Measurements from ENCODE around the gene ING2. TPM values are rescaled to one million over a fixed set of nuclear protein-coding genes. Genes with fewer than 3 reads are reported as not detected.
A peak's percentile ranks its signal among the peaks of the same experiment; 100 is the strongest.
"Not testable (repeated sequence)": the region's sequence is repeated elsewhere in the genome, so short reads cannot be mapped to it uniquely, and the experiment has no call there.

ING2 gene, protein sequence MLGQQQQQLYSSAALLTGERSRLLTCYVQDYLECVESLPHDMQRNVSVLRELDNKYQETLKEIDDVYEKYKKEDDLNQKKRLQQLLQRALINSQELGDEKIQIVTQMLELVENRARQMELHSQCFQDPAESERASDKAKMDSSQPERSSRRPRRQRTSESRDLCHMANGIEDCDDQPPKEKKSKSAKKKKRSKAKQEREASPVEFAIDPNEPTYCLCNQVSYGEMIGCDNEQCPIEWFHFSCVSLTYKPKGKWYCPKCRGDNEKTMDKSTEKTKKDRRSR
- total RNA-seq = 10 to 100 TPM; 23.0 to 30.8 (median 25.0) TPM

DNA sequence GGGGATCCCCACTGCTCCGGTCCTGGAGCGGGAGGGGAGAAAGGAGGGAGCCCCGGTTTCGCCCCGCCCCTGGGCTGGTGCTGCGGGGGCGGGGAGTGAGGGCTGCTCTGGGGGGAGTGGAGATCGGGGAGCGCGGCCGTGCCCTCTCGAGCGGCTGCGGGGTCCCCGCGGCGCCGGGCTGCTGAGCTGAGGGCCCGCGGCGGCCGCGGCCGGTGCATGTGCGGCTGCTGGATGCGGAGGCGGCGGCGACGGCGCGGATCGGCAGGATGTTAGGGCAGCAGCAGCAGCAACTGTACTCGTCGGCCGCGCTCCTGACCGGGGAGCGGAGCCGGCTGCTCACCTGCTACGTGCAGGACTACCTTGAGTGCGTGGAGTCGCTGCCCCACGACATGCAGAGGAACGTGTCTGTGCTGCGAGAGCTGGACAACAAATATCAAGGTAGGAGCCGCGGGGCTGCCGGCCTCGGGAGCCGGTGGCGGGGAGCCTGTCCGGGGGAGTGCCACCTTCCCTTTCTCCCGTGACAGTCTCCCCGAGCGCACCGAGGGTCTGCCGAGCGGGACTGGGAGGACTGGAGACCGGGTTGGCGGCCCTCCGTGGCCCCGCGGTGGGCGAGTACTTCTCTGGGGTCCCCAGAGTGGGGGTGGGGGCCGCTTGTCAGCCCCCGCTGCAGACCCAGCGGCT is at the start of gene ING2:
ING2 (plus strand) TSS at position 129 of the 681 bp plus-strand sequence; CDS start at position 267, 138 bp downstream.
- TF ChIP-seq, protein P1, sequence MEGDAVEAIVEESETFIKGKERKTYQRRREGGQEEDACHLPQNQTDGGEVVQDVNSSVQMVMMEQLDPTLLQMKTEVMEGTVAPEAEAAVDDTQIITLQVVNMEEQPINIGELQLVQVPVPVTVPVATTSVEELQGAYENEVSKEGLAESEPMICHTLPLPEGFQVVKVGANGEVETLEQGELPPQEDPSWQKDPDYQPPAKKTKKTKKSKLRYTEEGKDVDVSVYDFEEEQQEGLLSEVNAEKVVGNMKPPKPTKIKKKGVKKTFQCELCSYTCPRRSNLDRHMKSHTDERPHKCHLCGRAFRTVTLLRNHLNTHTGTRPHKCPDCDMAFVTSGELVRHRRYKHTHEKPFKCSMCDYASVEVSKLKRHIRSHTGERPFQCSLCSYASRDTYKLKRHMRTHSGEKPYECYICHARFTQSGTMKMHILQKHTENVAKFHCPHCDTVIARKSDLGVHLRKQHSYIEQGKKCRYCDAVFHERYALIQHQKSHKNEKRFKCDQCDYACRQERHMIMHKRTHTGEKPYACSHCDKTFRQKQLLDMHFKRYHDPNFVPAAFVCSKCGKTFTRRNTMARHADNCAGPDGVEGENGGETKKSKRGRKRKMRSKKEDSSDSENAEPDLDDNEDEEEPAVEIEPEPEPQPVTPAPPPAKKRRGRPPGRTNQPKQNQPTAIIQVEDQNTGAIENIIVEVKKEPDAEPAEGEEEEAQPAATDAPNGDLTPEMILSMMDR (IDR thresholded peaks at IDR 0.05) = no peak
- no peak for TF ChIP-seq POLR2A (IDR thresholded peaks at IDR 0.05)
- DNase-seq = peak in 1 of 3 donors; percentile 85
- Histone ChIP-seq H3K27me3 (no peaks in the 10 kb centered on the region), H3K9me3 (no peaks in the 10 kb centered on the region), H3K4me1 (peaks cover 0 to 22% (median 4%) of the 10 kb centered on the region in 4 donors), H3K27ac (peak within 1 kb of the TSS; percentile 96 to 100 (median 98)), H3K36me3 (no peaks in the 10 kb centered on the region), H3K4me3 (peak within 1 kb of the TSS; percentile 91 to 100 (median 92))

DNA sequence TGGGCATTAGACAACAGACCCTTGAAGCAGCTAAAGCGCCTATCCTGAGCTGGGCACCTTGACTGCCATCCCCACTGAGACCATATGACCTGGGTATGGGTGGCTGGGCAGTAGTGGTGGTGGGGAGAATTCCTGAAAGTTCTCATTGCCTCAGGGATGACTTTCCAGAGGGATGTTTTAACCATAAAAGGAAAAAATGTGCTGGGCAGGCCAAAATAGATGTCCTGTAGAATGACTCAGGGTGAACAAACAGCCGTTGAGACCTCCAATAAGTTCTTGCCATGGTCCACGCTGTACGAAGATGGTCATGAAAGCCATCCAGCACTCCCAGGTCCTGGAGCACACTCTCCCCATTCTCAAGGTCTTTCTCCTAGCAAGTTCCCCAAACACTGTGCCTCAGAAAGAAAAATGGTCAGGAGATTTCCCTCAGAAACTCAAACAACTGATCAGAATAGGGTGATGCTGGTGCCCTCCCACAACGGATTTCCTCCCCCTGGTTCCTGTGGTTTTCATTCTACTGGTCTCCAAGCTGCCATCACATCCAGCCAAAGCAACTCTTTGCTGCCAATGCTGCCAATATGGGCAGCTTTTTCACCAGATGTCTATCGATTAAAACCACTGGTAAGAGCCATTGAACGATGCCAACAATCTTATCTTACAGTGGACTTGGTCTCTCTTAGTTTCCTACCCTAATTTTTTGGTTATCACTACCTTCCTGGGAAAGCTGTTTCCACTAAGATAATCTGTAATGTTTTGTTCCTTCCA is 49.2 kb upstream of the ING2 start:
- Histone ChIP-seq H3K27ac (no peak overlapping the region), H3K4me1 (no peaks in the 10 kb centered on the region), H3K27me3 (no peaks in the 10 kb centered on the region), H3K4me3 (no peak overlapping the region), H3K36me3 (peaks cover 0 to 23% (median 0%) of the 10 kb centered on the region in 3 donors), H3K9me3 (no peaks in the 10 kb centered on the region)
- DNase-seq = no peak
- no peak for TF ChIP-seq POLR2A (IDR thresholded peaks at IDR 0.05)
- TF ChIP-seq, protein P1 (IDR thresholded peaks at IDR 0.05) = no peak

DNA sequence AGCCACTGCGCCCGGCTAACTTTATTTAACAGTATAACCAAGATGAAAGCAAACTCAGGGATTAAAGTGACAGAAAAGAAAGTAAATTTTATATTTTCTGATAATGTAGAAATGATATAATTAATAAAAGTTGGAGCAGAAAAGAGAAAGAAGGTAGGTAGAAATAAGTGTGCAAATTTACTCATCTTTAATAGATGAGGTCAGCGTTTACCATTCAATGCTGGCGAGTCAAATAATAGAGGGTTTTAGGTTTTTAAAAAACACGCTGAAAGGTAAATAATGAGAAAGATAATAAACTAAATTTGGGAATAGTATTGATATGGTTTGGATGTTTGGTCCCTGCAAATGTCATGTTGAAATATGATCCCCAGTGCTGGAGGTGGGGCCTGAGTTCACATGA is 46.9 kb upstream of the ING2 start:
- Histone ChIP-seq H3K36me3 (peaks cover 0 to 7% (median 0%) of the 10 kb centered on the region in 3 donors), H3K9me3 (no peaks in the 10 kb centered on the region), H3K4me3 (no peak overlapping the region), H3K27ac (no peak overlapping the region), H3K4me1 (no peaks in the 10 kb centered on the region), H3K27me3 (no peaks in the 10 kb centered on the region)
- no peak for TF ChIP-seq POLR2A (IDR thresholded peaks at IDR 0.05)
- TF ChIP-seq, protein P1 (IDR thresholded peaks at IDR 0.05) = no peak
- DNase-seq = no peak

DNA sequence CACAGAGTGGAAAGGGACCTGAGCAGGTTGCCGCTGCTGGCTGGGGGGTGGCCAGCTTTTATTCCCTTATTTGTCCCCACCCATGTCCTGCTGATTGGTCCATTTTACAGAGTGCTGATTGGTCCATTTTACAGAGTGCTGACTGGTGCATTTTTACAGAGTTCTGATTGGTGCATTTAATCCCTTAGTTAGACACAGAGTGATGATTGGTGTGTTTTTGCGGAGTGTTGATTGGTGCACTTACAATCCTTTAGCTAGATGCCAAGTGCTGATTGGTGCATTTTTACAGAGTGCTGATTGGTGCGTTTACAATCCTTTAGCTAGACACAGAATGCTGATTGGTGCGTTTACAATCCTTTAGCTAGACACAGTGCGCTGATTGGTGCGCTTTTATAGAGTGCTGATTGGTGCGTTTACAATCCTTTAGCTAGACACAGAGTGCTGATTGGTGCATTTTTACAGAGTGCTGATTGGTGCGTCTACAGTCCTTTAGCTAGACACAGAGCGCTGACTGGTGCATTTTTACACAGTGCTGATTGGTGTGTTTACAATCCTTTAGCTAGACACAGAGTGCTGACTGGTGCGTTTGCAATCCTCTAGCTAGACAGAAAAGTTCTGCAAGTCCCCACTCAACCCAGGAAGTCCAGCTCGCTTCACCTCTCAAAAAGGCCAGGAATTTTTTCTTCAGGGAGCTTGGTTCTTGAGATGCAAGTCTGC is 40.8 kb upstream of the ING2 start:
- DNase-seq, H3K27me3 ChIP-seq, H3K36me3 ChIP-seq, H3K27ac ChIP-seq, H3K4me3 ChIP-seq, H3K4me1 ChIP-seq, H3K9me3 ChIP-seq: not testable (repeated sequence)

DNA sequence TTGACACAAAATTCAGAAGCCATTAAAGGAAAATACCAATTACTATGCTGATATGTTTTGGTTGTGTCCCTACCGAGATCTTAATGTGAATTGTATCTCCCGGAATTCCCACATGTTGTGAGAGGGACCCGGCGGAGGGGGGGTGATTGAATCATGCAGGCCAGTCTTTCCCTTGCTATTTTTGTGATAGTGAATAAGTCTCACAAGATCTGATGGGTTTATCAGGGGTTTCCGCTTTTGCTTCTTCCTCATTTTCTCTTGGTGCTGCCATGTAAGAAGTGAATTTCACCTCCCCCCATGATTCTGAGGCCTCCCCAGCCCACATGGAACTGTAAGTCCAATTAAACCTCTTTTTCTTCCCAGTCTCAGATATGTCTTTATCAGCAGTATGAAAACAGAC is 39.0 kb upstream of the ING2 start:
- not testable (repeated sequence) for H3K9me3 ChIP-seq, H3K27me3 ChIP-seq, DNase-seq, H3K4me3 ChIP-seq, H3K4me1 ChIP-seq, H3K27ac ChIP-seq, H3K36me3 ChIP-seq

DNA sequence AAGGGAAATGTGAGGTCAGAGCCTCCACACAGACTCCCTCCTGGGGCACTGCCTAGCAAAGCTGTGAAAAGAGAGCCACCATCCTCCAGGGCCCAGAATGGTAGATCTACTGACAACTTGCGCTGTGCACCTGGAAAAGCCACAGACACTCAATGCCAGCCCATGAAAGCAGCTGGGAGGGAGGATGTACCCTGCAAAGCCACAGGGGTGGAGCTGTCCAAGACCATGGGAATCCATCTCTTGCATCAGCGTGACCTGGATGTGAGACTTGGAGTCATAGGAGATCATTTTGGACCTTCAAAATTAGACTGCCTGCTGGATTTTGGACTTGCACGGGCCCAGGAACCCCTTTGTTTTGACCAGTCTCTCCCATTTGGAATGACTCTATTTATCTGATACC is 37.6 kb upstream of the ING2 start:
- no peaks in the 10 kb centered on the region for H3K36me3 ChIP-seq
- H3K9me3 ChIP-seq = no peaks in the 10 kb centered on the region
- DNase-seq = no peak
- no peak overlapping the region for H3K27ac ChIP-seq
- no peak overlapping the region for H3K4me3 ChIP-seq
- TF ChIP-seq POLR2A (IDR thresholded peaks at IDR 0.05) = no peak
- TF ChIP-seq, protein P1 (IDR thresholded peaks at IDR 0.05) = no peak
- H3K27me3 ChIP-seq = no peaks in the 10 kb centered on the region
- no peaks in the 10 kb centered on the region for H3K4me1 ChIP-seq
